Measurements from ENCODE around the gene CD46. TPM values are rescaled to one million over a fixed set of nuclear protein-coding genes. Genes with fewer than 3 reads are reported as not detected.

Gene CD46
- total RNA-seq, 1 donor from 2014 or later = 110 TPM

GRCh38 chr1:207742850-207743555 lies 8.9 kb upstream of the CD46 start:
- H3K36me3 Mint-ChIP-seq (ENCODE audit: low read depth) = no peaks in the 10 kb centered on the region
- intact Hi-C loops (cut with micrococcal nuclease) = no loop called here
- CTCF ChIA-PET = no interaction called here
- ATAC-seq (ENCODE audit: low read depth) = no peak
- no peak for TF ChIP-seq CTCF (IDR thresholded peaks at IDR 0.05)
- no peaks in the 10 kb centered on the region for H3K27me3 Mint-ChIP-seq
- DNase-seq = no peak
- no peaks in the 10 kb centered on the region for H3K4me1 Mint-ChIP-seq
- H3K27ac Mint-ChIP-seq = no peak overlapping the region
- POLR2A ChIA-PET = no interaction called here
- no peak overlapping the region for H3K4me3 Mint-ChIP-seq
- no peaks in the 10 kb centered on the region for H3K9me3 Mint-ChIP-seq

GRCh38 chr1:207744000-207744534 lies 7.8 kb upstream of the CD46 start:
- DNase-seq (no peak), ATAC-seq (ENCODE audit: low read depth) (no peak)
- POLR2A ChIA-PET = no interaction called here
- H3K4me1 Mint-ChIP-seq = peaks cover 4% of the 10 kb centered on the region
- H3K9me3 Mint-ChIP-seq = no peaks in the 10 kb centered on the region
- intact Hi-C loops (cut with micrococcal nuclease) = no loop called here
- no peak overlapping the region for H3K4me3 Mint-ChIP-seq
- TF ChIP-seq CTCF (IDR thresholded peaks at IDR 0.05) = no peak
- H3K27ac Mint-ChIP-seq = no peak overlapping the region
- no peaks in the 10 kb centered on the region for H3K27me3 Mint-ChIP-seq
- H3K36me3 Mint-ChIP-seq (ENCODE audit: low read depth) = no peaks in the 10 kb centered on the region
- CTCF ChIA-PET = no interaction called here

GRCh38 chr1:207745285-207745684 lies 6.6 kb upstream of the CD46 start:
- Mint-ChIP-seq H3K27me3 (no peaks in the 10 kb centered on the region), H3K36me3 (ENCODE audit: low read depth) (no peaks in the 10 kb centered on the region), H3K4me1 (peaks cover 5% of the 10 kb centered on the region), H3K4me3 (no peak overlapping the region), H3K27ac (no peak overlapping the region), H3K9me3 (no peaks in the 10 kb centered on the region)
- no peak for DNase-seq
- ATAC-seq (ENCODE audit: low read depth) = no peak
- no peak for TF ChIP-seq CTCF (IDR thresholded peaks at IDR 0.05)
- ChIA-PET POLR2A (no interaction called here), CTCF (no interaction called here)
- intact Hi-C loops (cut with micrococcal nuclease) = no loop called here

- Mint-ChIP-seq H3K9me3 (no peaks in the 10 kb centered on the region), H3K4me3 (no peak overlapping the region), H3K36me3 (ENCODE audit: low read depth) (no peaks in the 10 kb centered on the region), H3K4me1 (peaks cover 10% of the 10 kb centered on the region), H3K27ac (no peak overlapping the region), H3K27me3 (no peaks in the 10 kb centered on the region)
- CTCF ChIA-PET = no interaction called here
- ATAC-seq (ENCODE audit: low read depth) = no peak
- TF ChIP-seq CTCF (IDR thresholded peaks at IDR 0.05) = no peak
- POLR2A ChIA-PET = interaction anchor here (0.6 kb wide), 1 partner anchor 225 kb away, joined by 4 read pairs; no protein-coding TSS in a partner anchor
- no peak for DNase-seq
- intact Hi-C loops (cut with micrococcal nuclease) = no loop called here
These were observed 5.8 kb upstream of the CD46 start for GRCh38 chr1:207745839-207746767.
